CD4-positive, alpha-beta T cell (primary cell): ENCODE data around the gene SRGAP1. TPM values are rescaled to one million over a fixed set of nuclear protein-coding genes. Genes with fewer than 3 reads are reported as not detected.

ENCODE experiments used
- ATAC-seq: fragments of 200-7000 bp; cut with Tn5 transposase; one replicate; pipeline ENCODE4 v1.10.0; 2022; ENCODE audit warnings: mild to moderate bottlenecking; ENCODE audit not compliant: poor library complexity
- CTCF ChIA-PET: fragments of 350-600 bp; sonication (Branson Sonifier 250); formaldehyde crosslinking; loops from one replicate; lab custom pipeline; 2021; ENCODE audit warnings: antibody characterized with exemption, inconsistent platforms; lab: Charles Lee
- POLR2A ChIA-PET: fragments of 350-600 bp; sonication (Branson Sonifier 250); formaldehyde crosslinking; loops from one replicate; lab custom pipeline; 2021; ENCODE audit warnings: antibody characterized with exemption, inconsistent platforms; lab: Charles Lee
- DNase-seq, 14 experiments: peaks; one replicate each; pipeline ENCODE4 v3.0.0-alpha.2; 2013 to 2020; ENCODE audit warnings: mixed read lengths in 2 of 14
- H3K27ac ChIP-seq, 2 donors: one replicate each; pipeline versions ENCODE4 v1.5.1 to v1.7.0; 2013; ENCODE audit warnings: low read length in 2 of 2, low read depth in 1 of 2, mild to moderate bottlenecking in 1 of 2
- H3K27me3 ChIP-seq, 2 experiments: 1 replicate in 1 of 2; 2 replicates in 1 of 2; pipeline versions ENCODE4 v1.6.1 to v1.7.0; 2013; ENCODE audit warnings: low read length in 2 of 2, control low read depth in 1 of 2, mild to moderate bottlenecking in 1 of 2, moderate library complexity in 1 of 2; ENCODE audit not compliant: insufficient read depth in 2 of 2, control insufficient read depth in 1 of 2
- H3K36me3 ChIP-seq: one replicate; pipeline ENCODE4 v1.6.1; 2013; ENCODE audit warnings: low read length, control low read depth; ENCODE audit not compliant: insufficient read depth
- H3K4me1 ChIP-seq: one replicate; pipeline ENCODE4 v1.6.1; 2013; ENCODE audit warnings: low read length, control low read depth; ENCODE audit not compliant: insufficient read depth
- H3K4me3 ChIP-seq: one replicate; pipeline ENCODE4 v1.5.1; 2013; ENCODE audit warnings: mild to moderate bottlenecking, low read length, moderate library complexity
- H3K9me3 ChIP-seq, 2 experiments: 1 replicate in 1 of 2; 2 replicates in 1 of 2; pipeline versions ENCODE4 v1.6.1 to v1.7.0; 2013; ENCODE audit warnings: low read length in 2 of 2, mild to moderate bottlenecking in 2 of 2, control low read depth in 1 of 2, moderate library complexity in 1 of 2; ENCODE audit not compliant: control insufficient read depth in 1 of 2, insufficient read depth in 1 of 2
- H3K27ac Mint-ChIP-seq: one replicate; pipeline ENCODE4 v1.8.0; 2020; ENCODE audit warnings: mixed read lengths
- H3K27me3 Mint-ChIP-seq: one replicate; pipeline ENCODE4 v1.8.0; 2021; ENCODE audit warnings: mixed read lengths
- H3K36me3 Mint-ChIP-seq: one replicate; pipeline ENCODE4 v1.8.0; 2021; ENCODE audit warnings: low read depth, mixed read lengths
- H3K4me1 Mint-ChIP-seq: one replicate; pipeline ENCODE4 v1.8.0; 2021; ENCODE audit warnings: low read depth, mixed read lengths
- H3K4me3 Mint-ChIP-seq: one replicate; pipeline ENCODE4 v1.8.0; 2020; ENCODE audit warnings: mild to moderate bottlenecking, mixed read lengths
- H3K9me3 Mint-ChIP-seq: one replicate; pipeline ENCODE4 v1.8.0; 2020; ENCODE audit warnings: mixed read lengths
- CTCF ChIP-seq: fragments of 200-600 bp; IDR thresholded peaks from one replicate; pipeline ENCODE4 v1.8.0; 2022; ENCODE audit warnings: antibody characterized with exemption, mild to moderate bottlenecking
- intact Hi-C, 2 experiments: fragments of 100-400 bp; cut with DNase I in 1 of 2; cut with micrococcal nuclease in 1 of 2; formaldehyde crosslinking; loops; one replicate each; pipeline versions ENCODE4 v1.15.1 to v1.9.0; 2023 to 2025; cut with DNase I, micrococcal nuclease
- total RNA-seq, 174 experiments: library from RNA in 2 of 174; stranded (reverse) in 2 of 174; gene quantifications; one replicate each; pipeline ENCODE4 v1.2.3 and lab custom pipeline; 2021 to 2026

Gene SRGAP1
- total RNA-seq, 2 experiments from 2014 or later: 0.03 TPM; not detected in 1

DNA sequence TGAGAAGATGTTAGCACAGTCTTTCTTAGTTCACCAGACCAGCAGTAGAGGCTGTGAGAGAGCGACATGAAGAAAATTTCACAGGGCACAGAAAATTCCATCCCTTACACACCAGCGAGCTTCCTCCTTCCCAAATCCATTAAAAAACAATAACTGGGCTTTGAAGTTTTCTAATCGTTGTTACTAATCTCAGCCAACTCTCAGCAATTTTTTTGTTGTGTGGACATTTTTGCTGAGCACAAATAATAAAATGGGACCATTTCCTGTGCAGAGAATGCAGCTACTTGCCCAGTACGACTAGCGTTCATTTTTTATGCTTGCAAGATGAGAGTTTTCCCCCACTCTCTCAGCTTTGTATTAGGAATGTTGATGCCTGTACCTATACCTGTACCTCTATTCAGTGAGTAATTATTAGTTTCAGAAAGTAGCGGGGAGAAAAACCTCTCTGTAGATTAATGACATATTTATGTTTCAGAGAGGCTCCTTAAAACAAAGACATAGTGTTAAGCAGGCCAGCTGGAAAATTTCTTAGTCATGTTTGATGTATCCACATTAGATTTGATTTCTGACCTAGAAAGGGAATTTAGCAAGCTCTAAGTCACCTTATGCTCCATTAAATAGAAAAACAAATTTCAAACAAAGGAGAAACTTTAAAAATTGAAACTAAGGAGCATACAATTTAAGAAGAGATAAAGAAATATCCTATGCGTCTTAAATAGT is 146.5 kb downstream of the SRGAP1 start:
- no peak for DNase-seq

GRCh38 chr12:63994704-63995103 is 150.2 kb downstream of the SRGAP1 start:
- H3K36me3 ChIP-seq: no peaks in the 10 kb centered on the region
- H3K27me3 ChIP-seq: peaks cover 0 to 3% of the 10 kb centered on the region in 2 experiments
- DNase-seq (no peak), ATAC-seq (no peak)
- Mint-ChIP-seq H3K36me3 (no peaks in the 10 kb centered on the region), H3K4me3 (no peak overlapping the region), H3K9me3 (no peaks in the 10 kb centered on the region), H3K27me3 (peaks cover 32% of the 10 kb centered on the region), H3K27ac (no peak overlapping the region), H3K4me1 (no peaks in the 10 kb centered on the region)
- ChIA-PET CTCF (no interaction called here), POLR2A (no interaction called here)
- no peak overlapping the region for H3K27ac ChIP-seq
- H3K4me1 ChIP-seq: no peaks in the 10 kb centered on the region
- intact Hi-C loops: no loop called here
- no peak for TF ChIP-seq CTCF
- H3K9me3 ChIP-seq: no peaks in the 10 kb centered on the region
- H3K4me3 ChIP-seq: no peak overlapping the region

More for the DNA sequence above, 146.5 kb downstream of the SRGAP1 start:
- no peaks in the 10 kb centered on the region for H3K36me3 Mint-ChIP-seq
- intact Hi-C loops: no loop called here
- Histone ChIP-seq H3K4me1 (no peaks in the 10 kb centered on the region), H3K4me3 (no peak overlapping the region), H3K9me3 (peaks cover 0 to 3% of the 10 kb centered on the region in 2 experiments), H3K27me3 (peaks cover 0 to 3% of the 10 kb centered on the region in 2 experiments), H3K27ac (no peak overlapping the region), H3K36me3 (no peaks in the 10 kb centered on the region)
- peaks cover 11% of the 10 kb centered on the region for H3K27me3 Mint-ChIP-seq
- TF ChIP-seq CTCF: no peak
- no peak overlapping the region for H3K27ac Mint-ChIP-seq
- CTCF ChIA-PET: interaction anchor here (0.5 kb wide), 1 partner anchor 38 kb away, joined by 3 read pairs; no protein-coding TSS in a partner anchor
- POLR2A ChIA-PET: no interaction called here
- no peak for ATAC-seq
- no peaks in the 10 kb centered on the region for H3K4me1 Mint-ChIP-seq
- H3K9me3 Mint-ChIP-seq: no peaks in the 10 kb centered on the region
- H3K4me3 Mint-ChIP-seq: no peak overlapping the region

- H3K4me1 ChIP-seq: no peaks in the 10 kb centered on the region
- no peak for TF ChIP-seq CTCF
- ATAC-seq: no peak
- DNase-seq: no peak
- no peak overlapping the region for H3K27ac Mint-ChIP-seq
- H3K27me3 Mint-ChIP-seq: peaks cover 35% of the 10 kb centered on the region
- H3K4me3 Mint-ChIP-seq: no peak overlapping the region
- peaks cover 0 to 3% of the 10 kb centered on the region in 2 experiments for H3K27me3 ChIP-seq
- CTCF ChIA-PET: no interaction called here
- H3K9me3 Mint-ChIP-seq: no peaks in the 10 kb centered on the region
- no peaks in the 10 kb centered on the region for H3K36me3 ChIP-seq
- H3K4me3 ChIP-seq: no peak overlapping the region
- H3K9me3 ChIP-seq: no peaks in the 10 kb centered on the region
- no peaks in the 10 kb centered on the region for H3K4me1 Mint-ChIP-seq
- H3K36me3 Mint-ChIP-seq: no peaks in the 10 kb centered on the region
- no peak overlapping the region for H3K27ac ChIP-seq
- POLR2A ChIA-PET: no interaction called here
- intact Hi-C loops: no loop called here
These were observed 151.0 kb downstream of the SRGAP1 start for GRCh38 chr12:63995512-63995911.
